HepG2 (cell line): ENCODE measurements around the gene HES7. TPM values are rescaled to one million over a fixed set of nuclear protein-coding genes. Genes with fewer than 3 reads are reported as not detected.

Experiments used
- CBFB ChIP-seq: sonication (generic); formaldehyde crosslinking; IDR thresholded peaks from 2 replicates; pipeline ENCODE4 v1.4.0; 2020; ENCODE audit warnings: missing genetic modification reagents
- ESRRA ChIP-seq: sonication (generic); formaldehyde crosslinking; IDR thresholded peaks from 2 replicates; pipeline ENCODE4 v1.5.1; 2020; ENCODE audit warnings: mild to moderate bottlenecking, low read depth, missing genetic modification reagents
- IKZF4 ChIP-seq: sonication (generic); formaldehyde crosslinking; IDR thresholded peaks from 2 replicates; pipeline ENCODE4 v1.5.1; 2020; ENCODE audit warnings: borderline replicate concordance, mild to moderate bottlenecking, low read depth, missing genetic modification reagents; ENCODE audit errors: not compliant biosample characterization
- KDM3A ChIP-seq: IDR thresholded peaks from 2 replicates; pipeline ENCODE4 v1.6.1; 2018; ENCODE audit warnings: low read depth, missing compliant biosample characterization
- NCOR1 ChIP-seq: fragments of 200-600 bp; sonication (generic); IDR thresholded peaks from 2 replicates; pipeline ENCODE4 v1.7.0; 2017; ENCODE audit warnings: antibody characterized with exemption, low read length, borderline replicate concordance
- PRPF4 ChIP-seq: fragments of 200-400 bp; formaldehyde crosslinking; IDR thresholded peaks from 2 replicates; pipeline ENCODE4 v1.6.1; 2016; ENCODE audit warnings: low read length, low read depth; ENCODE audit not compliant: poor library complexity, severe bottlenecking
- ZNF256 ChIP-seq: sonication (generic); formaldehyde crosslinking; conservative IDR thresholded peaks from 2 replicates; pipeline ENCODE4 v1.4.0; 2020; ENCODE audit warnings: missing genetic modification reagents
- polyA plus RNA-seq, 8 experiments: library from polyadenylated mRNA; depleted of rRNA in 3 of 8; stranded (reverse) in 7 of 8; unstranded in 1 of 8; fragments of >200 nt; fragmentation: Illumina TruSeq in 4 of 8; extraction: Trizol in 4 of 8; gene quantifications; 2 replicates each; pipeline versions ENCODE4 v1.2.1 to v1.2.3, GENCODE V29; 2011 to 2016; ENCODE audit warnings: low read depth in 4 of 8, missing spikeins in 1 of 8, mixed read lengths in 1 of 8; ENCODE audit not compliant: insufficient read depth in 1 of 8
- total RNA-seq, 5 experiments: library from RNA; depleted of rRNA; stranded (reverse); fragments of >200 nt; fragmentation: Illumina TruSeq; extraction: Trizol; gene quantifications; 2 replicates each; pipeline ENCODE4 v1.2.3, GENCODE V29; 2016; ENCODE audit warnings: low read depth in 1 of 5
- TF ChIP-seq, protein P1 (sequence below): sonication (generic); formaldehyde crosslinking; IDR thresholded peaks from 2 replicates; pipeline ENCODE4 v1.4.0; 2020; ENCODE audit warnings: missing genetic modification reagents

The HES7 gene
- total and polyA plus RNA-seq, 2 of the 13 experiments (the other 11 are each of a cell fraction or from before 2014, with no cell fraction given), result not detected

DNA sequence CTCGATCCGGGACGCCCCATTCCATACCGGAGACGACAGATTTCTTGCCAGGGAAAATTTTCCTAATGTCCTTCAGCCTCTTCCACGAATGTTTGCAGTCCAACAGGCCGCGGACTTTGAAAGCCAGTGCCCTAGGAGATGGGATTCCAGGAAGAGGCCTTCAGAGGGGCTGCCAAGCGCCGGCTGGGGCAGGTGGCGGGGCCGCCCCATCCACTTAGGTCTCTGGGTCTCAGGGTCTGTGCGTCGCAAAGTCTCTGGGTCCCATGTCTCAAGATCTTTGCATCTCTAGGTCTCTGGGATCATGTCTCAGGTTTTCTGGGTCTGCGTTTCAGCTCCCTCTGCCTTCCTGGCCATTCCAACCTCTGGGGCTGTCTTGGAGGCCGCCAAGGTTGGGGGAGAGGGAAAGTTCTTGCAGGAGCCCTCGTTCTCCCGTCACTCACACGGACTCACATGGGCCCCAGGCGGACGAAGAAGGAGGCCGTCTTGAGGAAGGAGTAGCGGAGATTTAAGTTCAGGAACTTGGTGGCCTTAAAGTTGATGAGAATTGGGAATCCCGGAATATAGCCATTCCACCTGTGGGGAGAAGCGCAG, 43.6 kb downstream of the HES7 start (continued):
- TF ChIP-seq, protein P1, sequence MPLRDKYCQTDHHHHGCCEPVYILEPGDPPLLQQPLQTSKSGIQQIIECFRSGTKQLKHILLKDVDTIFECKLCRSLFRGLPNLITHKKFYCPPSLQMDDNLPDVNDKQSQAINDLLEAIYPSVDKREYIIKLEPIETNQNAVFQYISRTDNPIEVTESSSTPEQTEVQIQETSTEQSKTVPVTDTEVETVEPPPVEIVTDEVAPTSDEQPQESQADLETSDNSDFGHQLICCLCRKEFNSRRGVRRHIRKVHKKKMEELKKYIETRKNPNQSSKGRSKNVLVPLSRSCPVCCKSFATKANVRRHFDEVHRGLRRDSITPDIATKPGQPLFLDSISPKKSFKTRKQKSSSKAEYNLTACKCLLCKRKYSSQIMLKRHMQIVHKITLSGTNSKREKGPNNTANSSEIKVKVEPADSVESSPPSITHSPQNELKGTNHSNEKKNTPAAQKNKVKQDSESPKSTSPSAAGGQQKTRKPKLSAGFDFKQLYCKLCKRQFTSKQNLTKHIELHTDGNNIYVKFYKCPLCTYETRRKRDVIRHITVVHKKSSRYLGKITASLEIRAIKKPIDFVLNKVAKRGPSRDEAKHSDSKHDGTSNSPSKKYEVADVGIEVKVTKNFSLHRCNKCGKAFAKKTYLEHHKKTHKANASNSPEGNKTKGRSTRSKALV (CRISPR knock-in tag), result peak; percentile 2; the same call in 1 of the 2 replicates
- no peak for TF ChIP-seq NCOR1
- TF ChIP-seq IKZF4 (CRISPR knock-in tag), result no peak
- TF ChIP-seq PRPF4, result no peak
- TF ChIP-seq ZNF256 (CRISPR knock-in tag), result peak; percentile 25; the same call in 1 of the 2 replicates
- TF ChIP-seq ESRRA (CRISPR knock-in tag), result 0 out of 2 replicates have a peak, but pooled peaks have one; percentile 0
- TF ChIP-seq KDM3A (CRISPR knock-in tag), result 0 out of 2 replicates have a peak, but pooled peaks have one; percentile 10
- TF ChIP-seq CBFB, result no peak
